H1 (cell line): ENCODE measurements around the gene ZMPSTE24. TPM values are rescaled to one million over a fixed set of nuclear protein-coding genes. Genes with fewer than 3 reads are reported as not detected.
A peak's percentile ranks its signal among the peaks of the same experiment; 100 is the strongest.

Experiments used
- CTCF ChIA-PET: fragments of 300-600 bp; sonication (Branson Sonifier 250); formaldehyde crosslinking; loops from one replicate; lab custom pipeline; 2021; ENCODE audit not compliant: partially characterized antibody; lab: Charles Lee
- POLR2A ChIA-PET: fragments of 300-600 bp; sonication (Branson Sonifier 250); formaldehyde crosslinking; loops from one replicate; lab custom pipeline; 2021; ENCODE audit warnings: inconsistent platforms; ENCODE audit not compliant: partially characterized antibody; lab: Charles Lee
- DNase-seq, 2 experiments: peaks; one replicate each; pipeline versions ENCODE4 v3.0.0 to v3.0.0-alpha.2; 2010 to 2022; ENCODE audit warnings: low spot score in 2 of 2, low read depth in 1 of 2, mixed read lengths in 1 of 2
- FAIRE-seq: peaks from 2 replicates; lab custom pipeline; 2011; peaks lifted over from hg19 to GRCh38; lab: Jason Lieb, UNC
- H2AFZ ChIP-seq: 2 replicates; pipeline ENCODE4 v1.8.1; 2012; ENCODE audit warnings: low read length, inconsistent platforms
- H2AK5ac ChIP-seq: 2 replicates; pipeline ENCODE4 v1.6.1; 2013; ENCODE audit warnings: low read depth, low read length
- H2BK120ac ChIP-seq: replicated peaks from 2 replicates; pipeline ENCODE3; 2013; ENCODE audit warnings: low read depth, low read length, inconsistent platforms
- H2BK12ac ChIP-seq: 2 replicates; pipeline ENCODE4 v1.6.1; 2013; ENCODE audit warnings: low read depth, low read length
- H2BK15ac ChIP-seq: 2 replicates; pipeline ENCODE4 v1.6.1; 2013; ENCODE audit warnings: low read length
- H2BK20ac ChIP-seq: 2 replicates; pipeline ENCODE4 v1.6.1; 2013; ENCODE audit warnings: low read length
- H2BK5ac ChIP-seq: 2 replicates; pipeline ENCODE4 v1.6.1; 2013; ENCODE audit warnings: low read depth, low read length
- H3K14ac ChIP-seq: 2 replicates; pipeline ENCODE4 v1.6.1; 2013; ENCODE audit warnings: inconsistent platforms; ENCODE audit not compliant: insufficient read length
- H3K18ac ChIP-seq: 2 replicates; pipeline ENCODE4 v1.6.1; 2013; ENCODE audit warnings: low read length; ENCODE audit errors: extremely low read depth
- H3K23ac ChIP-seq: 2 replicates; pipeline ENCODE4 v1.6.1; 2013; ENCODE audit warnings: inconsistent platforms; ENCODE audit not compliant: insufficient read length
- H3K23me2 ChIP-seq: 2 replicates; pipeline ENCODE4 v1.6.1; 2013; ENCODE audit warnings: low read depth, low read length
- H3K27ac ChIP-seq: 2 replicates; pipeline ENCODE4 v1.6.1; 2011; ENCODE audit warnings: low read depth, low read length, inconsistent platforms
- H3K27me3 ChIP-seq, 4 experiments: replicated peaks in 1 of 4; 1 replicate in 1 of 4; 2 replicates in 3 of 4; pipeline versions ENCODE4 v1.6.1 to v1.8.1; 2011 to 2013; ENCODE audit warnings: low read length in 3 of 4, mild to moderate bottlenecking in 3 of 4, inconsistent platforms in 2 of 4, mixed read lengths in 2 of 4, moderate library complexity in 1 of 4; ENCODE audit not compliant: control insufficient read depth in 3 of 4, insufficient read depth in 3 of 4; ENCODE audit errors: extremely low read depth in 1 of 4
- H3K36me3 ChIP-seq, 4 experiments: 2 replicates each; pipeline versions ENCODE4 v1.6.1 to v1.8.1; 2011 to 2013; ENCODE audit warnings: mild to moderate bottlenecking in 4 of 4, low read length in 3 of 4, moderate library complexity in 2 of 4, control low read depth in 1 of 4, inconsistent platforms in 1 of 4; ENCODE audit not compliant: insufficient read depth in 4 of 4, control insufficient read depth in 2 of 4
- H3K4ac ChIP-seq: replicated peaks from 2 replicates; pipeline ENCODE3; 2013; ENCODE audit warnings: low read length, low read depth, mixed read lengths, inconsistent platforms; ENCODE audit not compliant: insufficient read length
- H3K4me1 ChIP-seq, 4 experiments: replicated peaks in 1 of 4; 1 replicate in 1 of 4; 2 replicates in 3 of 4; pipeline versions ENCODE4 v1.6.1 to v1.8.1; 2011 to 2013; ENCODE audit warnings: low read length in 3 of 4, inconsistent platforms in 2 of 4, mixed read lengths in 1 of 4; ENCODE audit not compliant: insufficient read depth in 4 of 4, control insufficient read depth in 3 of 4
- H3K4me2 ChIP-seq, 2 experiments: 2 replicates each; pipeline versions ENCODE4 v1.6.1 to v1.8.1; 2011 to 2013; ENCODE audit warnings: low read depth in 2 of 2, low read length in 2 of 2, control low read depth in 1 of 2, inconsistent platforms in 1 of 2, mild to moderate bottlenecking in 1 of 2; ENCODE audit not compliant: insufficient read depth in 1 of 2
- H3K4me3 ChIP-seq, 4 experiments: fragments of 200-600, 300-600 bp in 1 of 4; sonication (generic), shearing (Covaris generic), sonication (Bioruptor Twin) in 1 of 4; 2 replicates each; pipeline versions ENCODE4 v1.5.1 to v1.8.1; 2011 to 2016; ENCODE audit warnings: low read length in 4 of 4, low read depth in 3 of 4, control low read depth in 2 of 4, inconsistent platforms in 2 of 4, mild to moderate bottlenecking in 2 of 4, mixed read lengths in 1 of 4, moderate library complexity in 1 of 4; ENCODE audit not compliant: insufficient read depth in 2 of 4; ENCODE audit errors: extremely low read depth in 1 of 4
- H3K56ac ChIP-seq: replicated peaks from 2 replicates; pipeline ENCODE3; 2013; ENCODE audit warnings: low read depth, mild to moderate bottlenecking, mixed read lengths, low read length, inconsistent platforms; ENCODE audit not compliant: insufficient read length
- H3K79me1 ChIP-seq: 2 replicates; pipeline ENCODE4 v1.6.1; 2013; ENCODE audit warnings: low read depth, low read length, control low read depth
- H3K79me2 ChIP-seq, 2 experiments: 2 replicates each; pipeline versions ENCODE4 v1.6.1 to v1.8.1; 2012 to 2013; ENCODE audit warnings: low read length in 2 of 2, mild to moderate bottlenecking in 2 of 2, inconsistent platforms in 1 of 2; ENCODE audit not compliant: insufficient read depth in 2 of 2, control insufficient read depth in 1 of 2
- H3K9ac ChIP-seq, 4 experiments: replicated peaks in 1 of 4; 1 replicate in 1 of 4; 2 replicates in 3 of 4; pipeline versions ENCODE4 v1.6.1 to v1.8.1; 2011 to 2013; ENCODE audit warnings: low read depth in 3 of 4, low read length in 3 of 4, control low read depth in 2 of 4, mild to moderate bottlenecking in 2 of 4, moderate library complexity in 2 of 4, inconsistent platforms in 1 of 4; ENCODE audit errors: extremely low read depth in 1 of 4
- H3K9me3 ChIP-seq, 2 experiments: 2 replicates each; pipeline versions ENCODE4 v1.6.1 to v1.8.1; 2012 to 2013; ENCODE audit warnings: mild to moderate bottlenecking in 2 of 2, moderate library complexity in 2 of 2, control low read depth in 1 of 2, inconsistent platforms in 1 of 2, low read depth in 1 of 2, low read length in 1 of 2, mixed read lengths in 1 of 2; ENCODE audit not compliant: insufficient read depth in 2 of 2
- H4K20me1 ChIP-seq, 2 experiments: replicated peaks in 1 of 2; 2 replicates each; pipeline versions ENCODE3 to v1.8.1; 2011 to 2013; ENCODE audit warnings: inconsistent platforms in 2 of 2, low read length in 2 of 2, mild to moderate bottlenecking in 1 of 2; ENCODE audit not compliant: insufficient read depth in 2 of 2, control insufficient read depth in 1 of 2
- H4K5ac ChIP-seq: 2 replicates; pipeline ENCODE4 v1.6.1; 2013; ENCODE audit warnings: low read length, low read depth, mixed read lengths, inconsistent platforms; ENCODE audit not compliant: insufficient read length
- H4K8ac ChIP-seq: 2 replicates; pipeline ENCODE4 v1.8.0; 2013; ENCODE audit warnings: mild to moderate bottlenecking, moderate library complexity, low read length, inconsistent platforms; ENCODE audit not compliant: insufficient read depth; ENCODE audit errors: extremely low read depth
- H4K91ac ChIP-seq: replicated peaks from 2 replicates; pipeline ENCODE3; 2013; ENCODE audit warnings: low read length, mixed read lengths, inconsistent platforms; ENCODE audit not compliant: insufficient read length
- GABPA ChIP-seq: IDR thresholded peaks from 2 replicates; pipeline ENCODE4 v1.6.1; 2011; ENCODE audit warnings: mild to moderate bottlenecking, low read length, moderate library complexity, borderline replicate concordance; ENCODE audit not compliant: insufficient read depth
- GTF2F1 ChIP-seq: IDR thresholded peaks from 2 replicates; pipeline ENCODE4 v1.6.1; 2012; ENCODE audit warnings: low read depth, low read length, improper control_type of control experiment, borderline replicate concordance
- HDAC2 ChIP-seq, 2 experiments: fragments of 300-600 bp in 1 of 2; sonication (generic) in 1 of 2; IDR thresholded peaks; 2 replicates each; pipeline ENCODE4 v1.6.1; 2011 to 2012; ENCODE audit warnings: low read depth in 2 of 2, low read length in 2 of 2, mild to moderate bottlenecking in 2 of 2, moderate library complexity in 2 of 2, borderline replicate concordance in 1 of 2, inconsistent platforms in 1 of 2
- POU5F1 ChIP-seq: IDR thresholded peaks from 2 replicates; pipeline ENCODE4 v1.6.1; 2011; ENCODE audit warnings: low read depth, mild to moderate bottlenecking, low read length, moderate library complexity
- SAP30 ChIP-seq: fragments of 300-600 bp; sonication (generic); IDR thresholded peaks from 2 replicates; pipeline ENCODE4 v1.7.1; 2012; ENCODE audit warnings: low read length, moderate library complexity, mild to moderate bottlenecking, inconsistent platforms; ENCODE audit not compliant: insufficient read depth, insufficient replicate concordance
- TAF7 ChIP-seq: optimal IDR thresholded peaks from 2 replicates; pipeline ENCODE3; 2011; ENCODE audit warnings: low read depth, mild to moderate bottlenecking, inconsistent platforms, low read length, moderate library complexity, borderline replicate concordance
- TEAD4 ChIP-seq: IDR thresholded peaks from 2 replicates; pipeline ENCODE4 v1.6.1; 2012; ENCODE audit warnings: low read depth, low read length, inconsistent platforms, mixed read lengths
- WGBS, 2 experiments: shearing (Covaris generic) in 1 of 2; methylation state at CpG; one replicate each; pipeline versions ENCODE4 v1.1.6 to v1.1.7; 2013 to 2015; ENCODE audit warnings: low lambda C conversion rate in 2 of 2, mixed read lengths in 2 of 2, inconsistent platforms in 1 of 2, low coverage in 1 of 2, missing lambda C conversion rate in 1 of 2; ENCODE audit not compliant: insufficient replicate concordance in 2 of 2, insufficient coverage in 1 of 2, insufficient read length in 1 of 2; ENCODE audit errors: extremely low coverage in 1 of 2, missing lambda C conversion rate in 1 of 2; 5-methylcytosine and 5-hydroxymethylcytosine counted together
- polyA plus RNA-seq, 7 experiments: library from polyadenylated mRNA; depleted of rRNA in 3 of 7; stranded (reverse) in 5 of 7; unstranded in 2 of 7; fragments of >200 nt in 5 of 7; fragments of 200-250 nt in 2 of 7; gene quantifications; 1 replicate in 5 of 7; 2 replicates in 1 of 7; 4 replicates in 1 of 7; pipeline versions ENCODE4 v1.2.1 to v1.2.3, GENCODE V29; 2011 to 2013; ENCODE audit warnings: missing spikeins in 2 of 7, mixed read lengths in 2 of 7
- total RNA-seq: library from RNA; stranded (reverse); fragmentation: NEBNext Ultra II Directional; extraction: Animal tissue kit (Norgen Biotek cat#: 25700); gene quantifications from 2 replicates; pipeline ENCODE4 v1.2.1, GENCODE V29; 2021
- TF ChIP-seq, protein P1 (sequence below): IDR thresholded peaks from 2 replicates; pipeline ENCODE4 v1.6.1; 2012; ENCODE audit warnings: low read length, inconsistent platforms
- TF ChIP-seq, protein P2 (sequence below): IDR thresholded peaks from 2 replicates; pipeline ENCODE4 v1.6.1; 2012; ENCODE audit warnings: inconsistent platforms

ZMPSTE24 gene
- total and polyA plus RNA-seq, 2 of the 8 experiments (the other 6 are each of a cell fraction or from before 2014, with no cell fraction given), result 12.7 to 42.9 TPM

DNA sequence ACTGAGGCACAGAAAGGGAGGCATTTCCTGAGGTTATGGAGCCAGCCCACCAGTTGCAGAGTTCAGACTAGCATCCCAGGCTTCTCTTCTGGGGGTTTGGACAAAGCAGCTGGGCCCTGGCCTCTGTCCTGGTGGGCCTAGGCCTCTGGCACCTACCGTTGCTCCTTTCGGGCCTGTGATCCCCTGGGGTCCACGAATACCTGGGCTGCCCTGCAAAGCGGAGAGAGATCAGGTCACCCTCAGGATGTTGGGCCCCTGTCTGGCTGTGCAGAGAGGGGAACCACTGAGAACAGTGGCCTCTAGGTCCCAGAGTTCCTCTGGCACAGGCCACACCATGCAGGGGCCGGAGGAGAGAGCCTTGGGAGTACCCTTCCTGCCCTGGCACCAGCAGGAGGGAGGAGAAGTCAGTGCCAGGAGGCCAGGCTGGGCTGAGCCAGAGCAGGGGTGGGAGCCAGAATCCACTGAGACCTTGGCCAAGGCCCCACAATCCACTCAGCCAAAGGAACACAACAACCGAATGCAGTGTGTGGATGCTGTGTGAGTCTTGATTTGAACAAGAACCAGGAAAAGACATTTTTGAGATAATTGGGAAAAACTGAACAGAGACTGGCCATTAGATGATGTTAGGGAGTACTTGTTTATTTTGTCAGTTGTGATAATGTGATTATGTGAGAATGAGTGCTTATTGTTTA, 50.1 kb downstream of the ZMPSTE24 start:
- Histone ChIP-seq H2BK120ac (no peak overlapping the region), H3K4me1 (peaks cover 0 to 5% (median 0%) of the 10 kb centered on the region in 4 experiments; a peak in 4 of 7 replicates), H3K23me2 (no peaks in the 10 kb centered on the region; the same call in 1 of the 2 replicates), H2AK5ac (no peak overlapping the region), H4K91ac (no peak overlapping the region), H3K4me2 (no peak overlapping the region), H2BK15ac (no peak overlapping the region), H3K36me3 (no peaks in the 10 kb centered on the region), H3K27me3 (peaks cover 0 to 13% (median 7%) of the 10 kb centered on the region in 4 experiments; a peak in 4 of 7 replicates), H3K9ac (no peak overlapping the region), H3K79me2 (no peaks in the 10 kb centered on the region), H3K79me1 (no peaks in the 10 kb centered on the region), H3K27ac (no peak overlapping the region), H2BK5ac (no peak overlapping the region), H3K14ac (no peak overlapping the region), H4K20me1 (peaks cover 0 to 3% of the 10 kb centered on the region in 2 experiments), H3K56ac (no peak overlapping the region), H3K4me3 (no peak overlapping the region), H3K9me3 (no peaks in the 10 kb centered on the region), H3K23ac (no peak overlapping the region), H2BK12ac (no peak overlapping the region), H4K5ac (no peak overlapping the region), H2AFZ (no peak overlapping the region), H2BK20ac (no peak overlapping the region), H4K8ac (peak overlapping the region; percentile 37; the same call in 1 of the 2 replicates), H3K18ac (no peak overlapping the region), H3K4ac (no peak overlapping the region)
- WGBS, 2 experiments, result 94% methylated on average over 6 of the region's 6 CpGs; no CpG with 5 or more reads in 1 of the 2 experiments
- no peak for FAIRE-seq
- POLR2A ChIA-PET, result no interaction called here
- CTCF ChIA-PET, result interaction anchor here (1.1 kb wide), 1 partner anchor 96 kb away, joined by 4 read pairs; no protein-coding TSS in a partner anchor
- DNase-seq, result no peak
- TF ChIP-seq GTF2F1 (no peak), HDAC2 (IDR thresholded peaks at IDR 0.05; ENCODE audit: borderline replicate concordance in 1 of 2, low read depth in 2 of 2, low read length in 2 of 2) (no peak), TEAD4 (no peak), POU5F1 (no peak), SAP30 (no peak), GABPA (no peak), TAF7 (no peak)
- TF ChIP-seq, protein P1, sequence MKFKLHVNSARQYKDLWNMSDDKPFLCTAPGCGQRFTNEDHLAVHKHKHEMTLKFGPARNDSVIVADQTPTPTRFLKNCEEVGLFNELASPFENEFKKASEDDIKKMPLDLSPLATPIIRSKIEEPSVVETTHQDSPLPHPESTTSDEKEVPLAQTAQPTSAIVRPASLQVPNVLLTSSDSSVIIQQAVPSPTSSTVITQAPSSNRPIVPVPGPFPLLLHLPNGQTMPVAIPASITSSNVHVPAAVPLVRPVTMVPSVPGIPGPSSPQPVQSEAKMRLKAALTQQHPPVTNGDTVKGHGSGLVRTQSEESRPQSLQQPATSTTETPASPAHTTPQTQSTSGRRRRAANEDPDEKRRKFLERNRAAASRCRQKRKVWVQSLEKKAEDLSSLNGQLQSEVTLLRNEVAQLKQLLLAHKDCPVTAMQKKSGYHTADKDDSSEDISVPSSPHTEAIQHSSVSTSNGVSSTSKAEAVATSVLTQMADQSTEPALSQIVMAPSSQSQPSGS, result no peak
- TF ChIP-seq, protein P2, sequence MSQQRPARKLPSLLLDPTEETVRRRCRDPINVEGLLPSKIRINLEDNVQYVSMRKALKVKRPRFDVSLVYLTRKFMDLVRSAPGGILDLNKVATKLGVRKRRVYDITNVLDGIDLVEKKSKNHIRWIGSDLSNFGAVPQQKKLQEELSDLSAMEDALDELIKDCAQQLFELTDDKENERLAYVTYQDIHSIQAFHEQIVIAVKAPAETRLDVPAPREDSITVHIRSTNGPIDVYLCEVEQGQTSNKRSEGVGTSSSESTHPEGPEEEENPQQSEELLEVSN, result no peak
